Liver (tissue), 3 donors: ENCODE data around the gene TMSB4X.

ENCODE experiments used
- ATF3 ChIP-seq: IDR thresholded peaks from 2 replicates; pipeline ENCODE4 v1.6.1; 2016; ENCODE audit warnings: antibody characterized with exemption
- EGR1 ChIP-seq, 2 donors: IDR thresholded peaks; 2 replicates each; pipeline ENCODE4 v1.6.1; 2016 to 2018; ENCODE audit warnings: antibody characterized with exemption in 2 of 2, low read depth in 2 of 2
- HNF4A ChIP-seq, 2 donors: conservative IDR thresholded peaks; 2 replicates each; pipeline ENCODE4 v1.6.1; 2016; ENCODE audit warnings: antibody characterized with exemption in 2 of 2, mild to moderate bottlenecking in 2 of 2
- RAD21 ChIP-seq, 2 donors: IDR thresholded peaks; 2 replicates each; pipeline ENCODE4 v1.6.1; 2016; ENCODE audit warnings: antibody characterized with exemption in 2 of 2, mild to moderate bottlenecking in 2 of 2
- SP1 ChIP-seq: IDR thresholded peaks from 2 replicates; pipeline ENCODE4 v1.6.1; 2018; ENCODE audit warnings: antibody characterized with exemption, mild to moderate bottlenecking
- TAF1 ChIP-seq: conservative IDR thresholded peaks from 2 replicates; pipeline ENCODE4 v1.6.1; 2016; ENCODE audit warnings: antibody characterized with exemption, mild to moderate bottlenecking
- TF ChIP-seq, protein P1 (sequence below): fragments of 150-350 bp; IDR thresholded peaks from 2 replicates; pipeline ENCODE4 v1.5.1; 2017; ENCODE audit warnings: improper control_type of control experiment, low read depth, low read length; ENCODE audit not compliant: missing input control
- TF ChIP-seq, protein P2 (sequence below): IDR thresholded peaks from 2 replicates; pipeline ENCODE4 v1.6.1; 2016; ENCODE audit warnings: antibody characterized with exemption, mild to moderate bottlenecking
- TF ChIP-seq, protein P3 (sequence below): IDR thresholded peaks from 2 replicates; pipeline ENCODE4 v1.6.1; 2016; ENCODE audit warnings: antibody characterized with exemption
- donor health status: healthy.
- donor health status: healthy.

DNA sequence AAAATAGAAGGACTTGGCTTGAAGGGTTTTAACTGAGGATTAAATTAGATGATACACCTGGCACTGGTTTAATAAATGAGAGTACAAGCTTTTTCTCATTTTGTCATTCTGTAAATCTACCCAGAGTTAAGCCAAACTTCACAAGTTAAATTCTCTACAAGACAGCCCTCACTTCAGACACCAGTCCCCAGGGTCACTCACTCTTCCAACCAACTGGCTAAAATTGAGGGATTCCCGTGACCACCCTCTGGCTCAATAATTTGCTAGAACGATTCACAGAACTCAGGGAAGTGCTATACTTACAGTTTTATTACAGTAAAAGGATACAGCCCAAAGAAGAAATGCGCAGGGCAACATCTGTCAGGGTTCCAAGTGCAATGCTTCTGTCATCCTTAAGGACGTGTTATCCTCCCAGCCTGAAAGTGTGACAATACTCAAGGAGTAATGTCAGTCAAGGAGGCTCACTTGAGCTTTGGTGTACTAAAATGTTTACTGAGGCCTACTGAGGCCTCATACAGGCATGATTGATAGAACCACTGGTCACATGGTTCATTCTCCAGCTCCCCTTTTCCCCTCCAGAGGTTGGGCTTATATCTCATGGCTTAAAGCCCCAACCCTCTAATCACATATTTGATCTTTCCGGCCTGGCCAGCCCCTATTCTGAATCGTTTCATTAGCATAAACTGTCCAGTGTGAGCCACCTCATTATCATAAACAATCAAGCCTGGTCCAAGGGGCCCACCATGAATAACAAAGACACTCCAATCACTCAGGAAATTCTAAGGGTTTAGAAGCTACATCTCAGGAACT, 9.6 kb upstream of the TMSB4X start:
- TF ChIP-seq SP1 (no peak), TAF1 (no peak), ATF3 (no peak), RAD21 (IDR thresholded peaks at IDR 0.05) (no peak), EGR1 (IDR thresholded peaks at IDR 0.05; ENCODE audit: low read depth in 2 of 2) (no peak), HNF4A (conservative IDR thresholded peaks at IDR 0.05) (no peak)
- TF ChIP-seq, protein P1, sequence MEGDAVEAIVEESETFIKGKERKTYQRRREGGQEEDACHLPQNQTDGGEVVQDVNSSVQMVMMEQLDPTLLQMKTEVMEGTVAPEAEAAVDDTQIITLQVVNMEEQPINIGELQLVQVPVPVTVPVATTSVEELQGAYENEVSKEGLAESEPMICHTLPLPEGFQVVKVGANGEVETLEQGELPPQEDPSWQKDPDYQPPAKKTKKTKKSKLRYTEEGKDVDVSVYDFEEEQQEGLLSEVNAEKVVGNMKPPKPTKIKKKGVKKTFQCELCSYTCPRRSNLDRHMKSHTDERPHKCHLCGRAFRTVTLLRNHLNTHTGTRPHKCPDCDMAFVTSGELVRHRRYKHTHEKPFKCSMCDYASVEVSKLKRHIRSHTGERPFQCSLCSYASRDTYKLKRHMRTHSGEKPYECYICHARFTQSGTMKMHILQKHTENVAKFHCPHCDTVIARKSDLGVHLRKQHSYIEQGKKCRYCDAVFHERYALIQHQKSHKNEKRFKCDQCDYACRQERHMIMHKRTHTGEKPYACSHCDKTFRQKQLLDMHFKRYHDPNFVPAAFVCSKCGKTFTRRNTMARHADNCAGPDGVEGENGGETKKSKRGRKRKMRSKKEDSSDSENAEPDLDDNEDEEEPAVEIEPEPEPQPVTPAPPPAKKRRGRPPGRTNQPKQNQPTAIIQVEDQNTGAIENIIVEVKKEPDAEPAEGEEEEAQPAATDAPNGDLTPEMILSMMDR, result no peak
- TF ChIP-seq, protein P2, sequence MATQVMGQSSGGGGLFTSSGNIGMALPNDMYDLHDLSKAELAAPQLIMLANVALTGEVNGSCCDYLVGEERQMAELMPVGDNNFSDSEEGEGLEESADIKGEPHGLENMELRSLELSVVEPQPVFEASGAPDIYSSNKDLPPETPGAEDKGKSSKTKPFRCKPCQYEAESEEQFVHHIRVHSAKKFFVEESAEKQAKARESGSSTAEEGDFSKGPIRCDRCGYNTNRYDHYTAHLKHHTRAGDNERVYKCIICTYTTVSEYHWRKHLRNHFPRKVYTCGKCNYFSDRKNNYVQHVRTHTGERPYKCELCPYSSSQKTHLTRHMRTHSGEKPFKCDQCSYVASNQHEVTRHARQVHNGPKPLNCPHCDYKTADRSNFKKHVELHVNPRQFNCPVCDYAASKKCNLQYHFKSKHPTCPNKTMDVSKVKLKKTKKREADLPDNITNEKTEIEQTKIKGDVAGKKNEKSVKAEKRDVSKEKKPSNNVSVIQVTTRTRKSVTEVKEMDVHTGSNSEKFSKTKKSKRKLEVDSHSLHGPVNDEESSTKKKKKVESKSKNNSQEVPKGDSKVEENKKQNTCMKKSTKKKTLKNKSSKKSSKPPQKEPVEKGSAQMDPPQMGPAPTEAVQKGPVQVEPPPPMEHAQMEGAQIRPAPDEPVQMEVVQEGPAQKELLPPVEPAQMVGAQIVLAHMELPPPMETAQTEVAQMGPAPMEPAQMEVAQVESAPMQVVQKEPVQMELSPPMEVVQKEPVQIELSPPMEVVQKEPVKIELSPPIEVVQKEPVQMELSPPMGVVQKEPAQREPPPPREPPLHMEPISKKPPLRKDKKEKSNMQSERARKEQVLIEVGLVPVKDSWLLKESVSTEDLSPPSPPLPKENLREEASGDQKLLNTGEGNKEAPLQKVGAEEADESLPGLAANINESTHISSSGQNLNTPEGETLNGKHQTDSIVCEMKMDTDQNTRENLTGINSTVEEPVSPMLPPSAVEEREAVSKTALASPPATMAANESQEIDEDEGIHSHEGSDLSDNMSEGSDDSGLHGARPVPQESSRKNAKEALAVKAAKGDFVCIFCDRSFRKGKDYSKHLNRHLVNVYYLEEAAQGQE, result no peak
- TF ChIP-seq, protein P3, sequence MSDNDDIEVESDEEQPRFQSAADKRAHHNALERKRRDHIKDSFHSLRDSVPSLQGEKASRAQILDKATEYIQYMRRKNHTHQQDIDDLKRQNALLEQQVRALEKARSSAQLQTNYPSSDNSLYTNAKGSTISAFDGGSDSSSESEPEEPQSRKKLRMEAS, result no peak
